HepG2 (cell line): ENCODE results near the gene TMEM214. TPM values are rescaled to one million over a fixed set of nuclear protein-coding genes. Genes with fewer than 3 reads are reported as not detected.
A peak's percentile ranks its signal among the peaks of the same experiment; 100 is the strongest.

ENCODE experiments used
- ARID3A ChIP-seq: IDR thresholded peaks from 2 replicates; pipeline ENCODE4 v1.6.1; 2012; ENCODE audit warnings: low read depth, low read length, improper control_type of control experiment
- CBX5 ChIP-seq: sonication (generic); formaldehyde crosslinking; IDR thresholded peaks from 2 replicates; pipeline ENCODE4 v1.4.0; 2020; ENCODE audit warnings: missing genetic modification reagents, borderline replicate concordance
- CREB1 ChIP-seq, 2 experiments: fragments of 450-650 bp in 1 of 2; IDR thresholded peaks; 2 replicates each; pipeline ENCODE4 v1.6.1; 2016 to 2017; ENCODE audit warnings: control low read depth in 1 of 2, mild to moderate bottlenecking in 1 of 2, missing compliant biosample characterization in 1 of 2, missing genetic modification characterization in 1 of 2
- DMAP1 ChIP-seq: IDR thresholded peaks from 2 replicates; pipeline ENCODE4 v1.6.1; 2016
- KLF9 ChIP-seq: IDR thresholded peaks from 2 replicates; pipeline ENCODE4 v1.6.1; 2016; ENCODE audit warnings: low read depth
- MLX ChIP-seq: IDR thresholded peaks from 2 replicates; pipeline ENCODE4 v1.6.1; 2016
- PPARG ChIP-seq: conservative IDR thresholded peaks from 2 replicates; pipeline ENCODE4 v1.6.1; 2016; ENCODE audit warnings: missing biosample characterization, missing genetic modification reagents
- RFX3 ChIP-seq: IDR thresholded peaks from 2 replicates; pipeline ENCODE4 v1.6.1; 2016; ENCODE audit warnings: missing biosample characterization, missing genetic modification reagents
- SMARCE1 ChIP-seq: fragments of 450-650 bp; IDR thresholded peaks from 2 replicates; pipeline ENCODE4 v1.6.1; 2017; ENCODE audit warnings: borderline replicate concordance
- SOX5 ChIP-seq: IDR thresholded peaks from 2 replicates; pipeline ENCODE4 v1.6.1; 2016; ENCODE audit warnings: borderline replicate concordance
- SRY ChIP-seq: sonication (generic); formaldehyde crosslinking; IDR thresholded peaks from 2 replicates; pipeline ENCODE4 v1.8.0; 2022; ENCODE audit warnings: mild to moderate bottlenecking, missing genetic modification reagents
- TAF15 ChIP-seq: fragments of 200-400 bp; formaldehyde crosslinking; IDR thresholded peaks from one replicate; pipeline ENCODE4 v1.6.1; 2018; ENCODE audit warnings: mild to moderate bottlenecking, low read depth, low read length; ENCODE audit not compliant: poor library complexity, severe bottlenecking
- TBL1XR1 ChIP-seq: fragments of 150-350 bp; IDR thresholded peaks from 2 replicates; pipeline ENCODE4 v1.6.1; 2014; ENCODE audit warnings: borderline replicate concordance, low read length; ENCODE audit not compliant: partially characterized antibody
- TOPORS ChIP-seq: sonication (generic); formaldehyde crosslinking; IDR thresholded peaks from 2 replicates; pipeline ENCODE4 v1.8.0; 2023; ENCODE audit warnings: mild to moderate bottlenecking, missing genetic modification reagents
- UBTF ChIP-seq: sonication (generic); formaldehyde crosslinking; IDR thresholded peaks from 2 replicates; pipeline ENCODE4 v1.4.0; 2020; ENCODE audit warnings: mild to moderate bottlenecking, missing genetic modification reagents
- ZFP36L1 ChIP-seq: sonication (generic); formaldehyde crosslinking; IDR thresholded peaks from 2 replicates; pipeline ENCODE4 v1.8.0; 2022; ENCODE audit warnings: mild to moderate bottlenecking, missing genetic modification reagents, moderate library complexity
- ZFP41 ChIP-seq: sonication (generic); formaldehyde crosslinking; IDR thresholded peaks from 2 replicates; pipeline ENCODE4 v1.4.0; 2020; ENCODE audit warnings: mild to moderate bottlenecking, missing genetic modification reagents, borderline replicate concordance
- ZNF263 ChIP-seq: sonication (generic); formaldehyde crosslinking; IDR thresholded peaks from 2 replicates; pipeline ENCODE4 v1.4.0; 2020; ENCODE audit warnings: missing genetic modification reagents
- ZNF343 ChIP-seq: sonication (generic); formaldehyde crosslinking; IDR thresholded peaks from 2 replicates; pipeline ENCODE4 v1.4.0; 2020; ENCODE audit warnings: mild to moderate bottlenecking, missing genetic modification reagents
- ZNF484 ChIP-seq: sonication (generic); formaldehyde crosslinking; IDR thresholded peaks from 2 replicates; pipeline ENCODE4 v1.5.1; 2020; ENCODE audit warnings: mild to moderate bottlenecking, low read depth, missing genetic modification reagents, borderline replicate concordance
- ZNF766 ChIP-seq: sonication (generic); formaldehyde crosslinking; IDR thresholded peaks from 2 replicates; pipeline ENCODE4 v1.5.0; 2020; ENCODE audit warnings: missing genetic modification reagents, borderline replicate concordance
- polyA plus RNA-seq, 8 experiments: library from polyadenylated mRNA; depleted of rRNA in 3 of 8; stranded (reverse) in 7 of 8; unstranded in 1 of 8; fragments of >200 nt; fragmentation: Illumina TruSeq in 4 of 8; extraction: Trizol in 4 of 8; gene quantifications; 2 replicates each; pipeline versions ENCODE4 v1.2.1 to v1.2.3, GENCODE V29; 2011 to 2016; ENCODE audit warnings: low read depth in 4 of 8, missing spikeins in 1 of 8, mixed read lengths in 1 of 8; ENCODE audit not compliant: insufficient read depth in 1 of 8
- total RNA-seq, 5 experiments: library from RNA; depleted of rRNA; stranded (reverse); fragments of >200 nt; fragmentation: Illumina TruSeq; extraction: Trizol; gene quantifications; 2 replicates each; pipeline ENCODE4 v1.2.3, GENCODE V29; 2016; ENCODE audit warnings: low read depth in 1 of 5
- TF ChIP-seq, protein P1 (sequence below): sonication (generic); formaldehyde crosslinking; IDR thresholded peaks from 2 replicates; pipeline ENCODE4 v1.4.0; 2020; ENCODE audit warnings: mild to moderate bottlenecking, missing genetic modification reagents
- TF ChIP-seq, protein P2 (sequence below): sonication (generic); formaldehyde crosslinking; IDR thresholded peaks from 2 replicates; pipeline ENCODE4 v1.4.0; 2020; ENCODE audit warnings: missing genetic modification reagents

TMEM214 gene
- total and polyA plus RNA-seq, 2 of the 13 experiments (the other 11 are each of a cell fraction or from before 2014, with no cell fraction given): 58.3 to 132 TPM

DNA sequence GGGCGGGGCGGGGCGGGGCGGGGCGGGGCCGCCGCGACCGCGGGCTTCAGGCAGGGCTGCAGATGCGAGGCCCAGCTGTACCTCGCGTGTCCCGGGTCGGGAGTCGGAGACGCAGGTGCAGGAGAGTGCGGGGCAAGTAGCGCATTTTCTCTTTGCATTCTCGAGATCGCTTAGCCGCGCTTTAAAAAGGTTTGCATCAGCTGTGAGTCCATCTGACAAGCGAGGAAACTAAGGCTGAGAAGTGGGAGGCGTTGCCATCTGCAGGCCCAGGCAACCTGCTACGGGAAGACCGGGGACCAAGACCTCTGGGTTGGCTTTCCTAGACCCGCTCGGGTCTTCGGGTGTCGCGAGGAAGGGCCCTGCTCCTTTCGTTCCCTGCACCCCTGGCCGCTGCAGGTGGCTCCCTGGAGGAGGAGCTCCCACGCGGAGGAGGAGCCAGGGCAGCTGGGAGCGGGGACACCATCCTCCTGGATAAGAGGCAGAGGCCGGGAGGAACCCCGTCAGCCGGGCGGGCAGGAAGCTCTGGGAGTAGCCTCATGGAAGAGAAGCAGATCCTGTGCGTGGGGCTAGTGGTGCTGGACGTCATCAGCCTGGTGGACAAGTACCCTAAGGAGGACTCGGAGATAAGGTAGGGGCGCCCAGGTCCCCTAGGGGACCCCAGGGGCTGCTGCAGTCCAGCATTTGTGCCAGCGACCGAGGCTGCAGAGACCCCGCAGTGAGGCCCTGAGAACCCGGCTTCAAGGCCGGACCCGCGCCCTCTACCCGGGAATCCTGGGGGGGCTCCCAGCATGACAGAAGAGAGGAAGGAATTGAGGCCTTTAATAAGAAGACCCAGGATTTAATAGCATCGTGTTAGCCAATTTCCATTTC lies 54.2 kb downstream of the TMEM214 start, which contains the start of gene KHK (continued):
- TF ChIP-seq TBL1XR1 (peak; percentile 6), KLF9 (no peak), RFX3 (CRISPR knock-in tag) (no peak), UBTF (CRISPR knock-in tag) (peak; percentile 49; the same call in 1 of the 2 replicates), ZFP36L1 (peak; percentile 48; the same call in 1 of the 2 replicates), ARID3A (no peak), SMARCE1 (no peak), ZFP41 (CRISPR knock-in tag) (no peak), PPARG (CRISPR knock-in tag) (no peak), SOX5 (peak; percentile 50; the same call in 1 of the 2 replicates), ZNF484 (CRISPR knock-in tag) (0 out of 2 replicates have a peak, but pooled peaks have one; percentile 18), TOPORS (CRISPR knock-in tag) (peak; percentile 39; the same call in 1 of the 2 replicates), TAF15 (peak; percentile 34), ZNF766 (CRISPR knock-in tag) (no peak), ZNF343 (CRISPR knock-in tag) (peak; percentile 66; the same call in 1 of the 2 replicates), CREB1 (IDR thresholded peaks at IDR 0.05) (no peak), CREB1 (CRISPR knock-in tag; IDR thresholded peaks at IDR 0.05) (no peak), ZNF263 (peak; percentile 94), MLX (CRISPR knock-in tag) (no peak), DMAP1 (CRISPR knock-in tag) (peak; percentile 49), SRY (CRISPR knock-in tag) (0 out of 2 replicates have a peak, but pooled peaks have one; percentile 2), CBX5 (CRISPR knock-in tag) (no peak)
- TF ChIP-seq, protein P1, sequence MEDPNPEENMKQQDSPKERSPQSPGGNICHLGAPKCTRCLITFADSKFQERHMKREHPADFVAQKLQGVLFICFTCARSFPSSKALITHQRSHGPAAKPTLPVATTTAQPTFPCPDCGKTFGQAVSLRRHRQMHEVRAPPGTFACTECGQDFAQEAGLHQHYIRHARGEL (CRISPR knock-in tag): peak; percentile 87
- TF ChIP-seq, protein P2, sequence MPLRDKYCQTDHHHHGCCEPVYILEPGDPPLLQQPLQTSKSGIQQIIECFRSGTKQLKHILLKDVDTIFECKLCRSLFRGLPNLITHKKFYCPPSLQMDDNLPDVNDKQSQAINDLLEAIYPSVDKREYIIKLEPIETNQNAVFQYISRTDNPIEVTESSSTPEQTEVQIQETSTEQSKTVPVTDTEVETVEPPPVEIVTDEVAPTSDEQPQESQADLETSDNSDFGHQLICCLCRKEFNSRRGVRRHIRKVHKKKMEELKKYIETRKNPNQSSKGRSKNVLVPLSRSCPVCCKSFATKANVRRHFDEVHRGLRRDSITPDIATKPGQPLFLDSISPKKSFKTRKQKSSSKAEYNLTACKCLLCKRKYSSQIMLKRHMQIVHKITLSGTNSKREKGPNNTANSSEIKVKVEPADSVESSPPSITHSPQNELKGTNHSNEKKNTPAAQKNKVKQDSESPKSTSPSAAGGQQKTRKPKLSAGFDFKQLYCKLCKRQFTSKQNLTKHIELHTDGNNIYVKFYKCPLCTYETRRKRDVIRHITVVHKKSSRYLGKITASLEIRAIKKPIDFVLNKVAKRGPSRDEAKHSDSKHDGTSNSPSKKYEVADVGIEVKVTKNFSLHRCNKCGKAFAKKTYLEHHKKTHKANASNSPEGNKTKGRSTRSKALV (CRISPR knock-in tag): peak; percentile 30
